Right kidney (tissue), 1 donor: Measurements from ENCODE around the gene GTF3C5.
"Not testable (repeated sequence)": the region's sequence is repeated elsewhere in the genome, so short reads cannot be mapped to it uniquely, and the experiment has no call there.

Source experiments
- DNase-seq: peaks from one replicate; pipeline ENCODE4 v3.0.0-alpha.2; 2016

GTF3C5 gene

DNA sequence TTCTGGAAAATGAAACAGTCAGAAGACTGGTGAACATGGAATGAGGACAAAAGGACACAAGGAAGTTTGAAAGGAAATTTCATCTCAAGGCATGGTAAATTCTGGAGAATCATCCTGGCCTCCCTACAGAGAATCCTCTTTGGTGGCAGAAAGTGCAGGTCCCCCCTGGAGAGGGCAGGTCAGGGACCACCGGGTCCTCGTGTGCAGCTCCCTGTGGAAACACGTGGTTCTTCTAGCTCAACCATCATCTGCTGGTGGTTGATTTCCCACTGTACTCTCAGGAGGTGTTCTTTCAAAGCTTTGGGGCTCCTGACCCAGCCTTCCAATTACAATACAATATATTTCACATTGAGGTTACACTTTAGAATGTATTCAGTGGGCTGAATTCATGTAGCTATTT is 2.6 kb upstream of the GTF3C5 start:
- no peak for DNase-seq

DNA sequence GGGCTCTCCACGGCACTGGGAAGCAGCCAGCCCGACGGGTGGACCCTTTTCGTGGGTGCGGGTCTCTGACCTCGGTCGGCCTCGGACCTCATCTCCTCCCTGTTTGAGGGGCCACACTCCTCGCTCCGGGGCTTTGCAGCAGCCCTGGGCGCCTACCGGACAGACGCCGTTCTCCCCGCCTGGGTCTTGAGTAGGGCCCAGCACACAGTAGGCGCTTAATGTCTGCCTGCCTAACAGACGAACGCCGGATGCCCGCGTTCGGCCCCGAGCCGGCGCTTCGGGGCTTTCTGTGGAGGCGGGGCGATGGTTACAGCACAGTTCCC is 842 bp upstream of the GTF3C5 start:
- DNase-seq: no peak

DNA sequence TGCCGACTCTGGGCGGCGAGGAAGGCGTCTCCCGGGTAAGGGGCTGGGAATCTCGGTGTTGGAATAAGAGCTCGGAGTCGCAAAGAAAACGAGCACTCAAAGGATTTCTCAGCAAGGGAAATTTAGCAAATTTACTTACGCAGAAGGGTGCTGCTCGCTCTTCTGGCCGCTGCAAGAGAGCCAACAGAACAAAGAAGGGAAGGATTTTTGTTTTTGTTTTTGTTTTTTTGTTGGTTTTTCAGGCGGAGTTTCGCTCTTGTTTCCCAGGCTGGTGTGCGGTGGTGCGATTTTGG is 279 bp downstream of the GTF3C5 start:
- DNase-seq: no peak

DNA sequence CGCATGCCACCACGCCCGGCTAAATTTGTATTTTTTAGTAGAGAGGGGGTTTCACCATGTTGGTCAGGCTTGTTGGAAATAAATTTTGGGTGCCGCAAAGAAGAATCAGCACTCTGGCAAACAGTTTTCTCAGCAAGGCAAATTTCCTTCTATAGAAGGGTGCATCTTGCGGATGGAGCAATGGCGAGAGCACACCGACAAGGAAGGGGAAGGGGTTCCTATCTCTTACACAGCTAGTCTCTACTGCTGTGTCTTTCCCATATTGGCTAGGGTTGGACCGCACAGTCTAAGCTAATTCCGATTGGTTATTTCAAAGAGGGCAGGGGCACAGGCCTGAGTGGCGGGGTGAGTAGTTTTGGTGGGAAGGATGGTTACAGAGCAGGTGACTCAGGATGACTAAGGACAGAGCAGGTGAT is 707 bp downstream of the GTF3C5 start:
- no peak for DNase-seq

DNA sequence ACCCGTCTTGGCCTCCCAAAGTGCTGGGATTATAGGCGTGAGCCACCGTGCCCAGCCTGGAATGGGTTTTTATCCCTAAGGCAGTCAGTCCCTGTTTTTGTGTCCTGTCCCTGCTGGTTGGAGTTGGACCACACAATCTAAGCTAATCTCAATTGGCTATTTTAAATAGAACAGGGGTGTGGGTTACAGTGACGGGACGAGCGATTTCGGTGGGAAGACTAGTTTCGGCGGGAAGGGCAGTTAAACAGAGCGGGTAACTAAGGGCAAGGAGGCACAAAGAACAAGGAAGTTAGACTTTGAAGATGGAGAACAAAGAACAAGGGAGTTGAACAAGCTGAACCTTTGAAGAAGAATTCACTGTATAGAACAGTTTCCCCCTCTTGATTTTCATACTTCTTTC is 1.4 kb downstream of the GTF3C5 start:
- DNase-seq: no peak

DNA sequence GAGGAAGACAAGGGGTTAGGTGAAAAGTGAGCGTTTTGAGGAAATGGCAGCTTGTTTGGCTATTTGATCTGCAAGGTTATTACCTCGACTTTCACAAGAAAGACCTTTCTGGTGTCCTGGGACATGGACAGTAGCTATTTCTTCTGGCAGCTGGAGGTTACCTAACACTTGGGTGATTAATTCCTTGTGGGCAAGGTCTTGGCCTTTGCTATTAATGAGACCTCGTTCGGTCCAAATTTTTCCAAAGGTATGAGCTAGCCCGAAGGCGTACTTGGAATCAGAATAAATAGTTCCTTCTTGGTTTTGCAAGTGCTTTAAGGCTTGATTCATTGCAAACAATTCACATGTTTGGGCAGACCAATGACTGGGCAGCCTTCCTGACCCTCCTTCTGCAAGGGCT is 4.9 kb downstream of the GTF3C5 start:
- DNase-seq: no peak

DNA sequence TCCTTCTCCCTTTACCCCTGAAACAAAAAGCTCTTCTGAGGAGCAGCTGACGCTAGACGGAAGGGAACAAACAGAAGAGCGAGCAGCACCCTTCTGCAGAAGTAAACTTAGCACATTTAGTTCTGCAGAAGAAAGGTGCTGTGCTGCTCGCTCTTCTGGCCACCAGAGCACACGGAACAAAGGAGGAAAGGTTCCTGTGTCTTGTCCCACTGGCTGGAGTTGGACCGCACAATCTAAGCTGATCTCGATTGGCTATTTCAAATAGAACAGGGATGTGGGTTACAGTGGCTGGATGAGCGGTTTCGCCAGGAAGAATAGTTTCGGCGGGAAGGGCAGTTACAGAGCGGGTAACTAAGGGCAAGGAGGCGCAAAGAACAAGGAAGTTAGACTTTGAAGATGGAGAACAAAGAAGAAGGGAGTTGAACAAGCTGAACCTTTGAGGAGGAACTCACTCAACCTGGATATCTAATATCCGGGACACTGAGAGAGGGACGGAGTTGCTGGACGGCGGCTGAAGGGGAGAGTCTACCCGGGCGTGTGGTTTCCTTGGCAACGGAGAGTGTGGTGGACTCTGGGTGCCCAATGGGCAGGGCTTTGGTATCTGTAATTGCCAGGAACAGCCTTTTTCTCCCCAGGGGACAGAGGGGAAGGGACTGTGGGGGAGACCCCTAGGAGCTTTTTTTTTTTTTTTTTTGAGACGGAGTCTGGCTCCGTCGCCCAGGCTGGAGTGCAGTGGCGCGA is 7.1 kb downstream of the GTF3C5 start:
- no peak for DNase-seq

DNA sequence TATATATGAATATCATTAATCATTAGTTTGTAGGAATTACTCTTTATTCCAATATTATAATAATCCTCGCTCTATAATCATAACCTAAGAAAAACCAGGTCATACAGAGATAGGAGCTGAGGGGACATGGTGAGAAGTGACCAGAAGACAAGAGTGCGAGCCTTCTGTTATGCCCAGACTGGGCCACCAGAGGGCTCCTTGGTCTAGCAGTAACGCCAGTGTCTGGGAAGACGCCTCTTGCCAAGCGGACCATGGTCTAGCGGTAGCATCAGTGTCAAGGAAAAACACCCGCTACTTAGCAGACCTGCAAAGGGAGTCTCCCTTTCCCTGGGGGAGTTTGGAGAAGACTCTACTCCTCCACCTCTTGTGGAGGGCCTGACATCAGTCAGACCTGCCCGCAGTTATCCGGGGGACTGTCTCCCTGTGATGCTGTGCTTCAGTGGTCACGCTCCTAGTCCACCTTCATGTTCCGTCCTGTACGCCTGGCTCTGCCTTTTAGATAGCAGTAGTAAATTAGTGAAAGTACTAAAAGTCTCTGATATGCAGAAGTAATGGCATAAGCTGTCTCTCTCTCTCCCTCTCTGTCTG is 10.2 kb downstream of the GTF3C5 start:
- not testable (repeated sequence) for DNase-seq

DNA sequence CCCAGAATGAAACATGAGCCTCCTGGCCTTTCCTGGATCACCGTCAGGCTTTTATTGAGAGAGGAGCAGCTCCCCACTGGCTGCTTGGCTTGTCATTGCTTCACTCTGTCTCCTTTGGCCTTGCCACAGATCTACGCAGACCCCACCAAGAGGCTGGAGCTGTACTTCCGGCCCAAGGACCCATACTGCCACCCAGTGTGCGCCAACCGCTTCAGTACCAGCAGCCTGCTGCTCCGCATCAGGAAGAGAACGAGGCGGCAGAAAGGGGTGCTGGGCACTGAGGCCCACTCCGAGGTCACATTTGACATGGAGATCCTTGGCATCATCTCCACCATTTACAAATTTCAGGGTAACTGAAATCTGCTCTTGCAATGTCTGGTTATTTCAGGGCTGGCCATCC is 11.2 kb downstream of the GTF3C5 start:
- no peak for DNase-seq

DNA sequence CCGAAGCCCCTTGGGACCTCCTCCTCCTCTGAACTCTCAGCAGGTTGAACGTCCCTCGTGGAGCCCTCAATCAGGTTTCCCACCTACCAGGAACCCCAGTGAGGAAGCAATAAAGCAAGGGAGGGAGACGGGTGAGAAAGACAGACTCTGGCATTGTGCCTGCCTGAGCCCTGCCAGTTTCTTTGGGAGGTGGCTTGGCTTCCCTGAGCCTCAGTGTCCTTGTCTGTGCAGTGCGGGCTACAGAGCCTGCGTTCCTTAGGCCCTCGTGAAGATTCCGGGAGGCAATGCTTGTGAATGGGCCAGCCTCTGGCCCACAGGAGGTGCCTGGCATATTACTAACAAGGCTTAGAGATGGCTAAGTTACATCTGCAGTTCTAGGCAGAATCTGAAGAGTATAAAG is 11.9 kb downstream of the GTF3C5 start:
- DNase-seq: no peak

DNA sequence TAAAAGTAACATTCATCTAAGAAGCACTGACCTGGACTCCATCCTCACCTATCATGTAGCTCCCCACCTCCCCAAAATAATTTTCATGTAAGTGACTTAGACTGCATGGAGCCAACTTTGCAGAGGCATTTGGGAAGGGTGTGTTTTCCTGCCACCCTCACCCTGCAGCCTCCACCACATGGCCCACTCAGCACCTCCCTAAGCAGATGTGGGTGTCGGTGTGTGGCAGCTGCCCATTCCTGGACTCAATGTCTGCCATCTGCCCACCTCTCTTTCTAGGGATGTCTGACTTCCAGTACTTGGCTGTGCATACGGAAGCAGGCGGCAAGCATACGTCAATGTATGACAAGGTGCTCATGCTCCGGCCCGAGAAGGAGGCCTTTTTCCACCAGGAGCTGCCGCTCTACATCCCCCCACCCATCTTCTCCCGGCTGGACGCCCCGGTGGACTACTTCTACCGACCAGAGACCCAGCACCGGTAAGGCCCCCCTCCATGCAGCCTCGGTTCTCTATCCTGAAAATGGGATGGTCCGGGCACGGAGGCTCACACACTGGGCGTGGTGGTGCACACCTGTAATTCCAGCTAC is 12.7 kb downstream of the GTF3C5 start:
- no peak for DNase-seq

DNA sequence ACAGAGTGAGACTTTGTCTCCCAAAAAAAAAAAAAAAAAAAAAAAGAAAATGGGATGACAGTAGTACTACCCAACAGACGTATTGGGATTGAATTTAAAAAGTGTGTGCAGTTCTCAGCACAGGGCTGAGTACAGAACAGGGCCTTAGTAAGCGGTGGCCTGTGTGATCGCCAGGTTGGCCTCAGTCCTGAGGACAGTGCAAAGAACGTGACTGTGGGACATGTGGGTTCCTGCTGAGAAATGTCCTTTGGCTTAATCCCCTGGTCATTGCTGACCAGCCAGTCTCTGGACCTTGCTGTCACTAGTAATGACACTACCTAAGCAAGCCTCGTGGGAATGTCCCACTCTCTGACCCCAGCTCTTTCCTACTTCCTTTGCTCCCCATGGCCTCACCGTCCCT is 13.3 kb downstream of the GTF3C5 start:
- no peak for DNase-seq

DNA sequence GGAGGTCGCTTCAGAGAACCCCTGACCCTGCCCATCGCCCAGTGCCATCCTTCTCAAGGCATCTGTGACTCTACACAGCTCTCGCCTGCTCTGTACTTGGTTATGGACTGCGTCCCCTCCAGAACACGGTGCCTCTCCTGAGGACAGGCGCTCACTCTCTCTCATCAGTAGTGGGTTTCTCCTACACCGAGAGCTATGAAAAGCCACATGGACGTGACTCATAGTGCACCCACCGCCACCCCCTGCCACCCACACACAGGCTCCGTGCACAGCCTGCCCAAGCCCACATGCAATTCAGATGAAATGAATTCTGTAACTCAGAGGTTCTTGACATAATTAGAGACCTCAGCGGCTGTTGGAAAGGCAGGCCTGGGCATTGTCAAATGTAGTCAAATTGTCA is 13.9 kb downstream of the GTF3C5 start:
- no peak for DNase-seq

DNA sequence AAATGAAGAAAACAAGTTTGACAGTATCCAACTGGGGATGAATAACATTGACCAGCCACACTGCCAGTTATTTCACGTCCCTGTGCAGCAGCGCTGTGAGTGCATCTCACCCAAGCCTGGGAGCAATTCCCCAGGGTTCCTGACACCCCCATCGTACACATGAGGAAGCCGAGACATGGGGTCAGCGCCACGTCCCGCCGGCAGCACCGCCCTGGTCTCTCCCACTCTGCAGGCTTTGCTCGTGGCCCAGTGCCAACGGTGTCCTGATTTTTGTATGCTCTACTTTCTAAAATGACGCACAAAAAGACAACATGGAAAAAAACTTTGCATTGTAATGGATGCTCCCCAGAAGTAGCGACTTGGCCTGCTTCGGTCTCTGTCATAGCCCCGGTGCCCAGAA is 14.3 kb downstream of the GTF3C5 start:
- DNase-seq: no peak

DNA sequence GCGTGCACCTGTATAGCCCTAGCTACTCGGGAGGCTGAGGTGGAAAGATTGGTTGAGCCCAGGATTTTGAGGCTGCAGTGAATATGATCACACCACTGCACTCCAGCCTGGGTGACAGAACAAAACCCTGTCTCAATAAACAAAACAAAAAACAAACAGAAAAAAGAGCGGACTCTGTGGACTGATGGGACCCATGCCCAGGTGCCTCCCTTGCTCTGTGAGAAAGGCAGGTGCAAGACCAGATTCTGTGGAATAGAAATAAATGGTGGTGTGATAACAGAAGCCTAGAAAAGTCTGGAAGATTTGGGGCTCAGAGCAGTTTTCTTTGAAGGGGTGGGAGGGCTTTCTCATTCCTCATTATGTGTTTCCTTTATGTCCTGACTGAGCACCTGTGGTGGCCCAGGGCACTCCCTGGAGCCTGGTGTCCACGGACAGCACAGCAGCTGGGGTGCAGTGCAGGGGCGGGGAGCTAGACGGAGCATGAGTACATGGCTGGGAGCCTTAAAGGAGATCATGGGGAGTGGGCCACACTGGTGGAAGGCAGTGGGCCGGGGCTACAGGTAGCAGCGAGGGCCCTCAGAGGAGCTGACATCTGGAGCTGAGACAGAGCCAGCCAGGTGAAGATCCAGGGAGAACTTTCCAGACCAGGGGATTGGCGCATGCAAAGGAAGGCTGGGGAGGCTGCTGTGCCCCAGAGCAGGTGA is 15.6 kb downstream of the GTF3C5 start:
- DNase-seq: no peak

DNA sequence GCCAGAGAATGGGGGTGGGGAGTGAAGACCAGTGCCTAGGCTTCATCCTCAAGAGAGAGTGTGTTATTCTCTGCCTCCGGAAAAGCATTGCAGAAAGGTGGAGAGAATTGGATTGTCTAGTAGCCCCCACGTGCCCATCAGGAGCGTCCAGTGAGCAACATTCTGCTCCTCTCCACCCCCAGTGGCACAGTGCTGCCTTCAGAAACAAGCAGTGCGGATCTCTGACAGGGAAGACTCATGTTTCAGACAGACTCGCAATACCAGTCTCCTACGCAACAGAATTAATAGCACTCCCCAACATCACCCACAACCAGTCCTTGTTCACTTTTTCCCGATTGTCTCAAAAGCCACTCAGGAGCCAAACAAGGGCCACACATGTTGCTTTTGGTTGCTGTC is 16.1 kb downstream of the GTF3C5 start:
- DNase-seq: no peak

DNA sequence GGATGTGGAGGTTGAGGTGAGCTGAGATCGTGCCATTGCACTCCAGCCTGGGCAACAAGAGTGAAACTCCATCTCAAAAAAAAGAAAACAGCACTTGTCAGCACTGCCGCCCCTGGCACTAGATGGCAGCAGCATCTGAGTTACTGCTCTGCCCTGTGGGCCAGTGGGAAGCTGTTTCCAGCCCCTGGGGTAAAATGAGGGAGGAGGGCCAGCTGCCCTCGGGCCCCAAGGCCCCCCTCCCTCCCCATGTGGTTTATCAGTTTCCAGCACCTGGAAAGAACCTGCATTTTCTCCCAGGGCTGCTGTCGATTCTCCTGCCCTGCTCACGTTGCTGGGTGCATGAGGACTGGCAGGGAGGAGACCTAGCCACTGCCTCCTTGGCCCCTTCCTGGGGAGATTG is 17.8 kb downstream of the GTF3C5 start:
- no peak for DNase-seq

DNA sequence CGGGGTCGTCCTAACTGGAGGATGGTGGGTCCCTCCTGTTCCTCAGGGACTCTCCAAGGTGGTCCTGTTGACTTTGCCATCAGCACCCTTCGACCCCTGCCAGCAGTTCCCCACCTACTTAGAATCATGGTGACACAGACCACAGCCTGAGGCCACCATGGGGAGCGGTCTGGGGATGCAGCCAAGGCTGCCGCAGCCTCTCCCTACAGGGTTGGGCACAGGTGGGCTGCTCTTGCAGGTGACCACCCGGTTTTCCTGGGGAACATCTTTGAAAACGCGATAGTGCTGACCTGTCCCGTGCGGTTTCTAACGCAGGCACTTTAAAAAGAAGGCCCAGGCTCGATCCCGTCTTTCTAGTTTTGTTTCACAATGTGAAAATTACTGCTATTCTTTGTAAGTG is 18.2 kb downstream of the GTF3C5 start:
- DNase-seq: no peak

DNA sequence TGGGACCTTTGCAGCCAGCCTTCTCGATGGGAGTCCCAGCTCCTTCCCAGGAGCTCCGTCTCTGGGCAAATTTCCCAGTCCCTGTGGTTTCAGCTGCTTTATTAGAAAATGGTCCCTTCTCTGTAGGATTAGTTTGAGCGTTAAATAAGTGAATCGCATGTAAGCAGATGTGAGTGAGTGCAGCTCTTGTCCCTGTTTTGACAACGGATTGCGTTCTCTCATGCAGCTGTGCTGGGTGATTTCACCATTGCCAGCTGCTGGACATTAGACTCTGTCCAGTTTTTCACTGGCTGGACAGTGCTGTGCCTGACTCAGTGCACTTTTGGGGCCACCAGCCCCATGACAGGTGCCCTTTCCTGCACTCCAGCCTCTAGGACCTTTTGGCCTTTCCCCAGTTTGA is 19.3 kb downstream of the GTF3C5 start:
- no peak for DNase-seq

DNA sequence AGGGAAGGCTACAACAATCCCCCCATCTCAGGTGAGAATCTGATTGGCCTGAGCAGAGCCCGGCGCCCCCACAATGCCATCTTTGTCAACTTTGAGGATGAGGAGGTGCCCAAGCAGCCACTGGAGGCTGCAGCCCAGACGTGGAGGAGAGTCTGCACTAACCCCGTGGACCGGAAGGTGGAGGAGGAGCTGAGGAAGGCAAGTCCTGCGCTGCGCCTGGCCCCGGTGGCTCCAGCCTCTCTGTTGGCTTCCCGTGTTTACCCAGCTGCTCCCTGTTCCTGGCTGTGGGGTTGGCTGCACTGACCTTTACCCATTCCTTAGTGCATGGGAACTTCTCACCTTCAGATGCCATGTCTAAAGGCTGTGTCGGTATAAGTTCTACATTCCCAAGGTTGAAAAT is 20.0 kb downstream of the GTF3C5 start:
- DNase-seq: no peak

DNA sequence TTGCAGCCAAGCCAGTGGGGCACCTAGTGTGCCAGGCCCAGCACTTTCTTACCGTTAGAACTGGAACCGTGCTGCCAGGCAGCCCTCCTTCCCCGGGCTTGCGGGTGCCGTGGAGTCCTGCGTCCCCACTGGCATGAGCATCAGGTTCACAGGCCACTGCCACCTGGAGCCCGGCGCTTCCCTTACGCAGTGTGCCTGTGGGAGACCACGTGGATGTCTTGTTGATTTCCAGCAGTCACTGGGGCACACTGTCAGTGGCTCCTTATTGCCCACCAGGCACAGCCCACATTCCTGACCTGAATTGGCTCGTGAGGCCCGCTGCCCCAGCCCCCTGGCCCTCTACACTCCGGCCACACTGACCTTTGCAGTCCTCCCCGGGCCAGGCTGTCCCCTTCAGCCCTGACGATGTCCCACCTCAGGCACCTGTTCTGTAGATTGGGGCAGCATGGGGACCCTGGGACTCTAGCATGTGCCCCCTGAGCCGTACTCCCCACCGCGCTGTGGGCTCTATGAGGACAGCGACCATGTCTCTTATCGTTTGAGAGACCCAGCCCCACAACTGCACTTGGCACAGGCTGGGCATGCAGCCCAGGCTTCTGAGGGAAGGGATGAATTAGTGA is 20.6 kb downstream of the GTF3C5 start:
- no peak for DNase-seq

DNA sequence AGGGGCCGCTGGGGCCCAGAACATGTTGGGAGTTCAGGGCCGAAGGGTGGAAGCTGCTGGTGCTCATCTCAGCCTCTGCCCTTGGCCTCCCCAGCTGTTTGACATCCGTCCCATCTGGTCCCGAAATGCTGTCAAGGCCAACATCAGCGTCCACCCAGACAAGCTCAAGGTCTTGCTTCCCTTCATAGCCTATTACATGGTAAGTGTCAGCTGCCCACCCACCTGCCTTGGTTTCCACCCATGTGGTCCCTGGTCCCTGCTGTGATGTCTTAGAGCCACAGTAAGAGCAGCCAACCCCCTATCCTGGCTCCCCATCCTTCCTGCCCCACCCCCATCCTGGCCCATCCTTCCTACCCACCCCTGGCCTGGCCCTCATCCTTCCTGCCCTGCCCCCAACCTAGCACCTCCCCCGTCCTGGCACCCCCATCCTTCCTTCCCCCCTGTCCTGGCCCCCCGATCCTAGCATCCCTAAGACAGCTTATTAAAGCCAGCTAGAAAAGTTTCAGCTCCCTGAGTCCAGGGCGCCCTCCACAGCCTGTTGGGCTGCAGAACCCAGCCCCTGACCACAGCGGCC is 21.3 kb downstream of the GTF3C5 start:
- no peak for DNase-seq
